T47D (cell line): ENCODE results near the gene CAND1.

Source experiments
- DNase-seq, 2 experiments: peaks; one replicate each; pipeline versions ENCODE4 v3.0.0 to v3.0.0-alpha.2; 2011 to 2012; ENCODE audit warnings: low read depth in 1 of 2, low spot score in 1 of 2
- JUND ChIP-seq: IDR thresholded peaks from 2 replicates; pipeline ENCODE4 v1.6.1; 2012; ENCODE audit warnings: low read depth
- in situ Hi-C: cut with HindIII; loops from 2 replicates; pipeline ENCODE4 v1.10.0; 2016; ENCODE audit warnings: low sequenced_read_pairs, low pct_unique_long_range_greater_than_20kb

Gene CAND1

GRCh38 chr12:67268896-67269632, at the start of gene CAND1:
Gene CAND1, plus strand, starts transcription at chr12:67269358. Its CDS starts 360 bp downstream, at chr12:67269718.
- DNase-seq: peak; percentile 93 to 100
- TF ChIP-seq JUND: no peak
- in situ Hi-C loops: no loop called here

- in situ Hi-C loops: no loop called here
- DNase-seq: peak; percentile 9 to 67
- no peak for TF ChIP-seq JUND
Measured at GRCh38 chr12:67220065-67220464, 49.1 kb upstream of the CAND1 start.

GRCh38 chr12:67222302-67222701, 46.9 kb upstream of the CAND1 start:
- TF ChIP-seq JUND: no peak
- in situ Hi-C loops: no loop called here
- peak; percentile 11 to 66 for DNase-seq

- no peak for TF ChIP-seq JUND
- in situ Hi-C loops: no loop called here
- no peak for DNase-seq
Measured at GRCh38 chr12:67223225-67223624, 45.9 kb upstream of the CAND1 start.

GRCh38 chr12:67237231-67237630, 31.9 kb upstream of the CAND1 start:
- no peak for TF ChIP-seq JUND
- in situ Hi-C loops: no loop called here
- DNase-seq: no peak

- DNase-seq: no peak
- in situ Hi-C loops: no loop called here
- TF ChIP-seq JUND: no peak
Measured at GRCh38 chr12:67239061-67239460, 30.1 kb upstream of the CAND1 start.

- in situ Hi-C loops: no loop called here
- DNase-seq: no peak
Measured at GRCh38 chr12:67241482-67241881, 27.7 kb upstream of the CAND1 start.

GRCh38 chr12:67243260-67243659, 25.9 kb upstream of the CAND1 start:
- no peak for TF ChIP-seq JUND
- in situ Hi-C loops: no loop called here
- no peak for DNase-seq

More at GRCh38 chr12:67241482-67241881, 27.7 kb upstream of the CAND1 start:
- TF ChIP-seq JUND: no peak

- in situ Hi-C loops: no loop called here
- DNase-seq: no peak
- TF ChIP-seq JUND: no peak
Measured at GRCh38 chr12:67245571-67245970, 23.6 kb upstream of the CAND1 start.

- in situ Hi-C loops: no loop called here
- TF ChIP-seq JUND: no peak
- DNase-seq: no peak
Measured at GRCh38 chr12:67251012-67251411, 18.1 kb upstream of the CAND1 start.

- in situ Hi-C loops: no loop called here
- no peak for TF ChIP-seq JUND
- DNase-seq: no peak
Measured at GRCh38 chr12:67254372-67255026, 14.7 kb upstream of the CAND1 start.

- no peak for DNase-seq
- TF ChIP-seq JUND: no peak
- in situ Hi-C loops: no loop called here
Measured at GRCh38 chr12:67256649-67257048, 12.5 kb upstream of the CAND1 start.

GRCh38 chr12:67263471-67263870, 5.7 kb upstream of the CAND1 start:
- DNase-seq: no peak
- in situ Hi-C loops: no loop called here
- TF ChIP-seq JUND: no peak
